Coronary artery (tissue), 2 donors: Measurements from ENCODE around the gene RPL13A.
A peak's percentile ranks its signal among the peaks of the same experiment; 100 is the strongest.
"Not testable (repeated sequence)": the region's sequence is repeated elsewhere in the genome, so short reads cannot be mapped to it uniquely, and the experiment has no call there.

ENCODE experiments used
- DNase-seq: peaks from one replicate; pipeline ENCODE4 v3.0.0-alpha.2; 2017; ENCODE audit warnings: low spot score
- H3K27ac ChIP-seq, 2 donors: fragments of 200-600 bp; sonication (generic); one replicate each; pipeline ENCODE4 v1.5.1; 2016 to 2019
- H3K4me3 ChIP-seq: fragments of 200-600 bp; sonication (generic); 2 replicates; pipeline ENCODE4 v1.5.1; 2016; ENCODE audit warnings: mild to moderate bottlenecking, moderate library complexity
- TF ChIP-seq, protein P1 (sequence below): fragments of 200-600 bp; sonication (generic); IDR thresholded peaks from one replicate; pipeline ENCODE4 v1.5.1; 2019; ENCODE audit warnings: antibody characterized with exemption

RPL13A gene

DNA sequence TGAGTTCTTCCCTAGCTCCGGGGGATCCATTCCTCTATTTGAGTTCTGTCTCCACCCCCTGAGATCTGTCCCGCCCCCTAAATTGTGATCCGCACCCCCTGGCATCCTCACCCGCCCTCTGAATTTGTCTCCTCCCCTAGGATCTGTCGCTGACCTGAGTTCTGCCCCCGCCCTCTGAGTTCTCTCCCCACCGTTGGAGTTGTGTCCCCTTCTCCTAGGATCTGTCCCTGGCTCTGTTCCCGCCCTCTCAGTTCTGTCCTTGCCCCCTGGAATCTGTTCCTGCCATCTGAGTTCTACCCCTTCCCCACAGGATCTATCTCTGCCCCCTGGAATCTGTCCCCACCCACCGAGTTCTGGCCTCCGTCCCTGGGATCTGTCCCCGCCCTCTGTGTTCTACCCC lies 45.1 kb upstream of the RPL13A start:
- TF ChIP-seq, protein P1, sequence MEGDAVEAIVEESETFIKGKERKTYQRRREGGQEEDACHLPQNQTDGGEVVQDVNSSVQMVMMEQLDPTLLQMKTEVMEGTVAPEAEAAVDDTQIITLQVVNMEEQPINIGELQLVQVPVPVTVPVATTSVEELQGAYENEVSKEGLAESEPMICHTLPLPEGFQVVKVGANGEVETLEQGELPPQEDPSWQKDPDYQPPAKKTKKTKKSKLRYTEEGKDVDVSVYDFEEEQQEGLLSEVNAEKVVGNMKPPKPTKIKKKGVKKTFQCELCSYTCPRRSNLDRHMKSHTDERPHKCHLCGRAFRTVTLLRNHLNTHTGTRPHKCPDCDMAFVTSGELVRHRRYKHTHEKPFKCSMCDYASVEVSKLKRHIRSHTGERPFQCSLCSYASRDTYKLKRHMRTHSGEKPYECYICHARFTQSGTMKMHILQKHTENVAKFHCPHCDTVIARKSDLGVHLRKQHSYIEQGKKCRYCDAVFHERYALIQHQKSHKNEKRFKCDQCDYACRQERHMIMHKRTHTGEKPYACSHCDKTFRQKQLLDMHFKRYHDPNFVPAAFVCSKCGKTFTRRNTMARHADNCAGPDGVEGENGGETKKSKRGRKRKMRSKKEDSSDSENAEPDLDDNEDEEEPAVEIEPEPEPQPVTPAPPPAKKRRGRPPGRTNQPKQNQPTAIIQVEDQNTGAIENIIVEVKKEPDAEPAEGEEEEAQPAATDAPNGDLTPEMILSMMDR, result no peak
- no peak for DNase-seq
- H3K27ac ChIP-seq, result peak overlapping the region in 1 of 2 donors; percentile 90
- peak overlapping the region; percentile 80 for H3K4me3 ChIP-seq

DNA sequence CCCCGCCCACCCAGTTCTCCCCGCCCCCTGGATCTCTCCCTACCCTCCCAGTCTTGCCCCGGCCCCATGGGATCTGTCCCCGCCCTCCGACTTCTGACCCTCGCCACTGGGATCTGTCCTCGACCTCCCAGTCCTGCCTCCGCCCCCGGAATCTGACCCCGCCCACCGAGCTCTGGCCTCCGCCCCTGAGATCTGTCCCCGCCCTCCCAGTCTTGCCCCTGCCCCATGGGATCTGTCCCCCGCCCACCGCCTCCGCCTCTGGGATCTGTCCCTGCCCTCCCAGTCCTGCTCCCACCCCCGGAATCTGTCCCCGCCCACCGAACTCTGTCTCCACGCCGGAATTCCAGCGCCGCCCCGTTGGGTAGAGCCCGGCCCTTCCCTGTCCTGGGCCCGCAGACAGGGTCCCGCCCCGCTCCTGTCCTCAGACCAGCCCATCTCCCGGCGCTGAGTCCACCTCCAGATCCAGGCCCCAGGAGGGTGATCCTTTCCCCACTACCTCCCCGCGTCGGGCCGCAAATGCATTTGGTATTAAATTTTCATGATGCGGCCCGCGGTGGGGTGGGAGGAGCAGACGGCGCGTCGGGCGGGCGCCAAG lies 44.5 kb upstream of the RPL13A start:
- Histone ChIP-seq H3K4me3 (peak overlapping the region; percentile 80), H3K27ac (peak overlapping the region; percentile 64 to 90)
- DNase-seq, result peak; percentile 96
- TF ChIP-seq, protein P1, result no peak

DNA sequence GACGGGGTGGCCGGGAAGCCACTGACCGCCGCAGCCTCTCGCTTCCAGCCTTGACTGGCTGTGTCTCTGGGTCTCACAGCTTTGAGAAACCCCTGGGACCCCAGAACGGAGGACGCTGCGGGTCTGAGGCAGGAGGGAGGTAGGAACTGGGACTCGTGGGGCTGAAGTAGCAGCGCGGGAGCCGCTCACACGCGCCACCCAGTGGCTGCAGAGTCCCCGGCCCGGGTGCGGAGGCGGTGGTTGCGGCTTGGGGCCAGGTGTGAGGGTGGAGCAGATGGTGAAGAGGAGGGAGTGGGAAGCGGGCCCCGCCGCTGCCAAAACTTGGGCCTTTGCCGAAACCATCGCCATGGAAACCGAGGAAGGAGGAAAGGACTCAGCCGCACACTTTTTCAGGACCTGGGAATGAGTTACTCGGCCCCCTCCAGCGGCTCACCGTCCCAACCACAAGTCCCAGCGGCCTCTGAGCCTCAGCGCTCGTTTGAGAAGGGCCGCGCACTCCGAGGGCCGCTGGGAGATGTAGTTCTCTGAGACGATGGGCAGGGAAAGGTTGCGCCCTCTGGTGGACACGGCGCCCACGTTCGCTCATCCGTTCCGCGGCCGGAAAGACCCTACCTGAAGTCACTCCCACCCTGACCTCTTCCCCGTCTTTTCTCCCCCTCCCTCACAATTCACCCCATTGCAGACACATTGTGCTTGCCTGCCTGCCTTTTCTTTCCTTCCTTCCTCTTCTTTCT lies 43.9 kb upstream of the RPL13A start:
- TF ChIP-seq, protein P1, result peak; percentile 90
- peak overlapping the region; percentile 80 for H3K4me3 ChIP-seq
- DNase-seq, result peak; percentile 94
- H3K27ac ChIP-seq, result peak overlapping the region; percentile 64 to 90

DNA sequence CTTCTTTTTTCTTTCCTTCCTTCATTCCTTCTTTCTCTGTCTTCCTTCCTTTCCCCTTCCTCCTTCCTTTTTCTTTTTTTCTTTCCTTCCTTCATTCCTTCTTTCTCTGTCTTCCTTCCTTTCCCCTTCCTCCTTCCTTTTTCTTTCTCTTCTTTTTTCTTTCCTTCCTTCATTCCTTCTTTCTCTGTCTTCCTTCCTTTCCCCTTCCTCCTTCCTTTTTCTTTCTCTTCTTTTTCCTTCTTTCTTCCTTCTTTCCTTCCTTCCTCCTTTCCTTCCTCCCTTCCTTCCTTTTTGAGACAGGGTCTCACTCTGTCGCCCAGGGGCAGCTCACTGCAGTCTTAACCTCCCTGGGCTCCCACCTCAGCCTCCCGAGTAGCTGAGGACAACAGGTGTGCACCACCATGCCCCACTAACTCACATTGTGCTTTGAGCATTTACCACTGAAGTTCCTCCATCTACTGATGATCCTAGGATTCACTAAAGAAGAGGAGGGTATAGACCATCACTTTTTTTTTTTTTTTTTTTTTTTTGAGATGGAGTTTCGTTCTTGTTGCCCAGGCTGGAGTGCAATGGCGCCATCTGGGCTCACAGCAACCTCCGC lies 43.2 kb upstream of the RPL13A start:
- H3K4me3 ChIP-seq, H3K27ac ChIP-seq, DNase-seq: not testable (repeated sequence)

DNA sequence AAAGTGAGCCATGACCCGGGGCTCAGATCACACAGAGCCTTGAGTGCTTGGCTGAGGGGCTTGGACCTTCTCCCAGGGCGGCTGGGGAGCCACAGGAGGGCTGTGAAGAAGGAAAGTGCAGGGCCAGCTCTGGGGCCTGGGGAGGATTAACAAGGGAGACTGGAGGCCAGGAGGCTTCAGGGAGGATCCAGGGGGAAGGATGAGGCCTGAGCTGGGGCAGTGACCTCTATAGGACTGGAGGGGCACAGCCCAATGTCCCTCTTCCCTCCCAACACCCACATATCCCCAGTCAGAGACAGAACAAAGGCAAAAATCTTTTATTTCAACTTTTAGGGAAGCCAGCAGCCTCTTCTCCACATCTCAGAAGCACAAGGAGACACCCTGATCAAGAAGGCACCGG lies 41.4 kb upstream of the RPL13A start:
- Histone ChIP-seq H3K4me3 (no peak overlapping the region), H3K27ac (no peak overlapping the region)
- DNase-seq, result no peak
- TF ChIP-seq, protein P1, result no peak

DNA sequence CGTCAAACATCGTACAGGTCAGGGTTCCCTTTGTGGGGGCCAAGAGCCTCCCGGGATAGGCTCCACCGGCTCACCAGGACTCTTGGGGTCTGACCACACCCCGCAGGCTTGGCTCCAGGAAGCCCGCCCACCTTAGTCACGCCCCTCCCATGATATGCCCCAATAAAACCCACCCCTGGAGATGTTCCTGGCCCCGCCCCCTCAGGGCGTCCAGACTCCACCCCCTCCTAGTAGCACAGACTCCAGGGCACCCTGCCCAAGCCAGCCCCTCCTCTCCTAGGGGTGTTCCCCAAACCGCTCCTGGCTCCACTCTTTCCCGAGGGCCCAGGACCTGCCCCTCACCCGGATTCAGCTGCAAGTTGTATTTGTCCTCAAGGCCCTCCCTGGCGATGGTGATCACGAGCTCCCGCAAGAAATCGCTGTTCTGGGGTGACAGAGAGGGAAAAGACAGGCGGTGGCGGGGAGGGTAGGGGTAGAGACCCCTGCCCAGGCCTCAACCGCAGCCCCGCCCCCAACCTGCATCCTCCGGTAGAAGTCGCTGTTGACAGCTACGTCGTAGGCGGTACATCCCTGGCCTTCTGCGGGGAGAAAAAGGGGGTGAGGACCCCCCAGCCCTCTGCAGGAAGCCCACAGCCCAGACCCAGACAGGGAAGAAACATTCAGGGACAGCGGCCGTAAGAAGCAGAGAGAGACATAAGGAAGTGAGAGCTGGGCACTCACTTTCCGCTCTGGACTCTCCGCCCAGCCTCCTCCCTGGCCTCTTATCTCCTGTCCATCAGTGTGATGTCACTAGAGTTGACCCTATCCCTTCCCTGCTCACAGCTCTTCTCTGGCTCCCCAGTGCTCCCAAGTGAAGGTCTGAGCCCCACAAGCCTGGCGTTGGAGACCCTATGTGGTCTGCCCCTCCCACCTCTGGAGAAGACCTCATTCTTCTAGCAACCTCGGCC lies 39.6 kb upstream of the RPL13A start:
- TF ChIP-seq, protein P1, result no peak
- Histone ChIP-seq H3K4me3 (no peak overlapping the region), H3K27ac (peak overlapping the region in 1 of 2 donors; percentile 28)
- DNase-seq, result no peak

DNA sequence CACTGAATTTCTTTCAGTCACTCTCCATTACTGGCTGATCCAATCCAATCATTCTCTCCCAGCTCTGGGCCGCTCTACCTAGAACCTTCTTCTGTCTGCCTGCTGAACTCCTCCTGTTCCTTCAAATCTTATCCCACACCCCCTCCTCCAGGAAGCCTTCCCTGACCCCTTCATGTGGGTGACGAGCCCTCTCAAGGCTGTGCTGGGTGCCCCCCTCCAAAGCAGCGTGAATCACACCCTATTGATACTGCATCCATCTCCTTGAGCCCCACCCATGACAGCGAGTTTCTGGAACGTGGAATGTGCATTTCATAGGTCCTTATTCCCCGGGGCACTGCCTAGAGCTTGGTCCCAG lies 39.0 kb upstream of the RPL13A start:
- H3K4me3 ChIP-seq, result no peak overlapping the region
- TF ChIP-seq, protein P1, result no peak
- no peak for DNase-seq
- no peak overlapping the region for H3K27ac ChIP-seq
